Keratinocyte (primary cell): ENCODE results near the gene TOLLIP. TPM values are rescaled to one million over a fixed set of nuclear protein-coding genes. Genes with fewer than 3 reads are reported as not detected.

Experiments
- DNase-seq: peaks from one replicate; pipeline ENCODE4 v3.0.0-alpha.2; 2011; ENCODE audit warnings: low read depth, missing footprints, low spot score
- FAIRE-seq: peaks from 2 replicates; lab custom pipeline; 2011; peaks lifted over from hg19 to GRCh38; lab: Jason Lieb, UNC
- H2AFZ ChIP-seq: 2 replicates; pipeline ENCODE4 v1.6.0; 2012; ENCODE audit warnings: low read length, control low read depth, inconsistent platforms; ENCODE audit not compliant: control insufficient read depth
- H3K27ac ChIP-seq: 2 replicates; pipeline ENCODE4 v1.5.1; 2011; ENCODE audit warnings: low read length; ENCODE audit not compliant: control insufficient read depth, insufficient read depth
- H3K27me3 ChIP-seq: 3 replicates; pipeline ENCODE4 v1.6.0; 2011; ENCODE audit warnings: low read length; ENCODE audit not compliant: control insufficient read depth, insufficient read depth; ENCODE audit errors: extremely low read depth
- H3K36me3 ChIP-seq, 2 experiments: 2 replicates in 1 of 2; 3 replicates in 1 of 2; pipeline ENCODE4 v1.5.1; 2011; ENCODE audit warnings: low read length in 2 of 2, mild to moderate bottlenecking in 1 of 2; ENCODE audit not compliant: control insufficient read depth in 2 of 2, insufficient read depth in 2 of 2; ENCODE audit errors: extremely low read depth in 1 of 2
- H3K4me1 ChIP-seq: 3 replicates; pipeline ENCODE4 v1.5.1; 2011; ENCODE audit warnings: low read length; ENCODE audit not compliant: control insufficient read depth, insufficient read depth; ENCODE audit errors: extremely low read depth
- H3K4me2 ChIP-seq: 3 replicates; pipeline ENCODE4 v1.6.0; 2011; ENCODE audit warnings: low read depth, low read length; ENCODE audit not compliant: control insufficient read depth, insufficient read depth; ENCODE audit errors: extremely low read depth
- H3K4me3 ChIP-seq, 3 experiments: fragments of 200-600 bp in 1 of 3; sonication (generic) in 1 of 3; 2 replicates in 2 of 3; 3 replicates in 1 of 3; pipeline ENCODE4 v1.5.1; 2011 to 2016; ENCODE audit warnings: low read length in 3 of 3, mild to moderate bottlenecking in 3 of 3, control low read depth in 2 of 3, inconsistent platforms in 1 of 3, low read depth in 1 of 3, mixed read lengths in 1 of 3, mixed run types in 1 of 3, moderate library complexity in 1 of 3; ENCODE audit not compliant: control insufficient read depth in 2 of 3, insufficient read depth in 2 of 3; ENCODE audit errors: extremely low read depth in 1 of 3
- H3K79me2 ChIP-seq: 2 replicates; pipeline ENCODE4 v1.6.0; 2012; ENCODE audit warnings: low read length; ENCODE audit not compliant: control insufficient read depth, insufficient read depth
- H3K9ac ChIP-seq: 3 replicates; pipeline ENCODE4 v1.6.0; 2011; ENCODE audit warnings: low read length; ENCODE audit not compliant: control insufficient read depth, insufficient read depth; ENCODE audit errors: extremely low read depth
- H3K9me1 ChIP-seq: 3 replicates; pipeline ENCODE4 v1.6.0; 2011; ENCODE audit warnings: low read length; ENCODE audit not compliant: control insufficient read depth, insufficient read depth; ENCODE audit errors: extremely low read depth
- H3K9me3 ChIP-seq: 2 replicates; pipeline ENCODE4 v1.5.1; 2012; ENCODE audit warnings: low read depth, low read length; ENCODE audit not compliant: control insufficient read depth
- H4K20me1 ChIP-seq: 3 replicates; pipeline ENCODE4 v1.6.0; 2011; ENCODE audit warnings: low read length; ENCODE audit not compliant: control insufficient read depth, insufficient read depth; ENCODE audit errors: extremely low read depth
- CTCF ChIP-seq, 3 experiments: IDR thresholded peaks in 1 of 3; conservative IDR thresholded peaks in 1 of 3; optimal IDR thresholded peaks in 1 of 3; 2 replicates in 2 of 3; 3 replicates in 1 of 3; pipeline versions ENCODE3 to v1.5.1; 2011; ENCODE audit warnings: low read length in 3 of 3, mild to moderate bottlenecking in 3 of 3, moderate library complexity in 2 of 3, control low read depth in 1 of 3, inconsistent platforms in 1 of 3; ENCODE audit not compliant: insufficient read depth in 2 of 3; ENCODE audit errors: extremely low read depth in 1 of 3
- EZH2 ChIP-seq: IDR thresholded peaks from one replicate; pipeline ENCODE4 v1.6.1; 2012; ENCODE audit warnings: inconsistent platforms, mild to moderate bottlenecking, low read length, moderate library complexity
- dilution Hi-C: fragments of 300-500 bp; cut with MboI; formaldehyde crosslinking; loops from one replicate; pipeline ENCODE4 v1.7.0; 2020; ENCODE audit warnings: low sequenced_read_pairs; ENCODE audit not compliant: extremely low pct_ligation_motif_present
- polyA plus RNA-seq, 5 experiments: library from polyadenylated mRNA; depleted of rRNA in 3 of 5; stranded (reverse) in 3 of 5; stranded (forward) in 1 of 5; unstranded in 1 of 5; fragments of >200 nt; gene quantifications; 1 replicate in 1 of 5; 2 replicates in 3 of 5; 3 replicates in 1 of 5; pipeline versions ENCODE4 v1.2.1 to v1.2.3, GENCODE V29; 2011 to 2012; ENCODE audit warnings: missing spikeins in 2 of 5, low read depth in 1 of 5, low replicate concordance in 1 of 5

The TOLLIP gene
- polyA plus RNA-seq, 1 donor (not counting 4 experiments of a cell fraction or from before 2014, with no cell fraction given), result 40.2 TPM

GRCh38 chr11:1278766-1279673 lies 30.4 kb downstream of the TOLLIP start:
- TF ChIP-seq CTCF (optimal IDR thresholded peaks at IDR 0.05 in 1 of 3, IDR thresholded peaks at IDR 0.05 in 1 of 3, conservative IDR thresholded peaks at IDR 0.05 in 1 of 3; ENCODE audit: extremely low read depth in 1 of 3, insufficient read depth in 2 of 3, low read length in 3 of 3), result no peak
- Histone ChIP-seq H3K9me1 (no peaks in the 10 kb centered on the region), H3K9me3 (no peaks in the 10 kb centered on the region), H3K4me3 (no peak overlapping the region), H2AFZ (no peak overlapping the region), H3K4me1 (peaks cover 6% of the 10 kb centered on the region), H3K9ac (no peak overlapping the region), H3K27me3 (no peaks in the 10 kb centered on the region), H3K79me2 (peaks cover 12% of the 10 kb centered on the region), H4K20me1 (peaks cover 2% of the 10 kb centered on the region), H3K27ac (no peak overlapping the region), H3K4me2 (no peak overlapping the region), H3K36me3 (peaks cover 38 to 55% of the 10 kb centered on the region in 2 experiments)
- FAIRE-seq (no peak), DNase-seq (no peak)
- dilution Hi-C loops, result no loop called here

- Histone ChIP-seq H2AFZ (no peak overlapping the region), H3K27me3 (no peaks in the 10 kb centered on the region), H3K9ac (no peak overlapping the region), H3K4me1 (peaks cover 6% of the 10 kb centered on the region), H3K79me2 (peaks cover 12% of the 10 kb centered on the region), H3K9me1 (no peaks in the 10 kb centered on the region), H3K4me3 (no peak overlapping the region), H4K20me1 (peaks cover 2% of the 10 kb centered on the region), H3K4me2 (no peak overlapping the region), H3K9me3 (no peaks in the 10 kb centered on the region), H3K27ac (no peak overlapping the region), H3K36me3 (peaks cover 28 to 53% of the 10 kb centered on the region in 2 experiments)
- DNase-seq, result no peak
- dilution Hi-C loops, result no loop called here
- no peak for FAIRE-seq
- TF ChIP-seq EZH2 (no peak), CTCF (optimal IDR thresholded peaks at IDR 0.05 in 1 of 3, IDR thresholded peaks at IDR 0.05 in 1 of 3, conservative IDR thresholded peaks at IDR 0.05 in 1 of 3; ENCODE audit: extremely low read depth in 1 of 3, insufficient read depth in 2 of 3, low read length in 3 of 3) (no peak)
Observed at GRCh38 chr11:1277936-1278512, 31.4 kb downstream of the TOLLIP start.
